ENCODE measurements around the gene CCR5AS.
A peak's percentile ranks its signal among the peaks of the same experiment; 100 is the strongest.
"Not testable (repeated sequence)": the region's sequence is repeated elsewhere in the genome, so short reads cannot be mapped to it uniquely, and the experiment has no call there.

CCR5AS gene

DNA sequence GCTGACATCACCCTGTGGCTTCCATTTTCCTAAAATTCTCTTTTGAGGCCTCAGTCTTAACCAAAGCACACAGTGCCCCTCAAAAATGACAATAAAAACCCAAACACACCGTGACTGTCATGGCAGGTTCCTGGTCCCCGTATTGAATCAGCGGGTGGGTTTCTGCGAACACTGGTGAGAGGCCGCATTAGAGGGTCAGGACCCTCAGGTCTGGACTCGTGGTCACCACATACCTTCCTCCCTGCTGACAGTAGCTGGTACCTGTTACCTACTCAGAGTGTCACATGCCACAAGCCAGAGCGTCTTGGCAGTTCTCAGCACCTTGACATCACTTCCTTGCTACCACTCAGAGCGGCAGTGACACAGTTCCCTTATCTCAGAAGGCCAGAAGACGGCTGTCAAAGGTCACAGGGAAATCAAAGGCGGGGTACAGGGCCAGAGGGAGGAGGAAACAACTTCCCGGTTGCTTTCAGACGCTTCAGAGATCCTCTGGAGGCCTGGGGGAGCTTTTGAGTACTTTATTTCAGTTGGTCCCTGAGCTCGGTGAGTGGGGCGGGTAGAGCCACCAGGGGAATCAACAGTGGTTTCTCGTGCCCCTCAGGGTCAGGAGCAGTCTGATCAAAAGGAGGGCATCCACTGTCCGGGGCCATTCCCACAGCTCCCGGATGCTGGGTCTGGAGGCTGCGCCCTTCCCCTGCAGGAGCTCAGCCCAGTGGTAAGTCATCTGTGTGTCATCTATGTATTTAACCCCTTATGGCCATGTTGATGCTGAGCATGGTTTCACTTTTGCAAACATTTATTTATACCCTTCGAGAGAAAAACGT, at the start of gene CCR5AS, which contains the start of gene CCRL2:
CCR5AS (minus strand) TSS at position 279 of the 824 bp plus-strand sequence.
CCRL2 (plus strand) TSS at position 472 of the 824 bp plus-strand sequence. CDS start 821 bp downstream, outside the sequence.
- peak; percentile 63 to 81 for DNase-seq

GRCh38 chr3:46456118-46456517, 49.3 kb upstream of the CCR5AS start:
- DNase-seq = no peak

- DNase-seq = no peak
Measured at GRCh38 chr3:46455231-46456115, 48.6 kb upstream of the CCR5AS start.

DNA sequence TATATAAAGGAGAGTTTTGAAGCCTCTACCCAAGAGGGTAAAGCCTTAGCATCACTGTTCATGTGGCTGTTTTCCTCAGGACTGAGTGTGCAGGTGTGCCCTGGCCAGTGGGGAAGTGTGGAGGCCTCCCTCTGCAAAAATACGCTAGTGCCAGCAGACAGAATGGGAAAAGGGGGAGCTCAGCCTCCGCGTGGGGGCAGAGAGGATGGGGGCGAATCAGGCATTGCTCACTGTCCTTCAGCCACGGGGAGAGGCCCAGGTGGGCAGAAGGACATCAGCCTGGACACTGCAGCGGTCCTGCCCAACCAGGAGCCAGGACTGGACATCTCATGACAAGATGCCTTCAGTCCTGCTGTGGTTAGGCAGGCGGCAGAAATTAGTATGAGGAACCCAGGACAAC, 47.7 kb upstream of the CCR5AS start:
- DNase-seq = no peak

DNA sequence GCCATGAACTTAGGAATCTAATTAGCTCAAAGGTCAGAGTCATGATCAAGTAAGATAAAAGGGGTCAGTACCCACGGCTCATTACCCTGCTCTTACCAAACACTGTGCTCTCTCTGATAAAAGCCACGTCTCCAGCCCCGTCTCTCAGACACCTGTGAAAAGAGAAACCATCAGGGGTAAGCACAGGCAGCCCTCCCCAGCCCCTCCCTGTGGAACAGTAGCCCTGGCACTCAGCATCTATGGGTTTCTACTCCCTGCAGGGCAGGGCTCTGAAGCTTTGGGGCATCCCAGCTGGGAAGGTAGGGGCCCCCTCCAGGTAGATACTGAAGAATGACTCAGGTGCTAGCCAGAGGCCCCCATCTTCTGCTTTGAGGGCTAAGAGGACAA, 47.3 kb upstream of the CCR5AS start:
- DNase-seq = no peak

DNA sequence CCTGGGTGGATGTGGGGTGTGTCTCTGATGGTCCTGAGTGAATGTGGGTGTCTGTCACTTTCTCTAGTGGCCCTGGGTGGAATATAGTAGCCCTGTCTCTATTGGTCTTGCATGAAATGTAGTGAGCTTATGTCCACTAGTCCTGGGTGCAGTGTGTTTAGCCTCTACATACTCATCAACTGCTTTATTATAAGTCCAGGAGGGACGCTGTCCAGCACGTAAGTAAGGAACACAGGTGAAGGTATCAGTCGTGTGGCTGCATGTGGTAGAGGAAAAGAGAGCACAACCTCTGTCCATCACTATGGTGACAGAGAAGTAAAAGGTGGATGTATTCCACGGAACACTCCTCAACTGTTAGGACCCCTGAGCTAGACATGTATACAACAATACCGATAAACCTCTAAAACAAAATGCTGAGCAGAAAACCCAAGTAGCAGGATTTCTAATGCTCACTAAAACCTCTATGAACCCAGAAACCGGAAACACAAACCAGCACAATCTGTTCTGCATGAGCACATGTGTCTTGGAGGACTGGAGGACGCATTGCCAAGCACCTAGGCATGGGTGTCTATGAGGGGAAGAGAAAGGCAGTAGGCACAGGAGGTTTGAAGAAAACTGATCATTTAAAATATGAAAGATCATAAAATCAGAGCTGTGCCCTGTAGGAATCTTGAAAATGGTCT, 46.8 kb upstream of the CCR5AS start:
- DNase-seq = no peak

DNA sequence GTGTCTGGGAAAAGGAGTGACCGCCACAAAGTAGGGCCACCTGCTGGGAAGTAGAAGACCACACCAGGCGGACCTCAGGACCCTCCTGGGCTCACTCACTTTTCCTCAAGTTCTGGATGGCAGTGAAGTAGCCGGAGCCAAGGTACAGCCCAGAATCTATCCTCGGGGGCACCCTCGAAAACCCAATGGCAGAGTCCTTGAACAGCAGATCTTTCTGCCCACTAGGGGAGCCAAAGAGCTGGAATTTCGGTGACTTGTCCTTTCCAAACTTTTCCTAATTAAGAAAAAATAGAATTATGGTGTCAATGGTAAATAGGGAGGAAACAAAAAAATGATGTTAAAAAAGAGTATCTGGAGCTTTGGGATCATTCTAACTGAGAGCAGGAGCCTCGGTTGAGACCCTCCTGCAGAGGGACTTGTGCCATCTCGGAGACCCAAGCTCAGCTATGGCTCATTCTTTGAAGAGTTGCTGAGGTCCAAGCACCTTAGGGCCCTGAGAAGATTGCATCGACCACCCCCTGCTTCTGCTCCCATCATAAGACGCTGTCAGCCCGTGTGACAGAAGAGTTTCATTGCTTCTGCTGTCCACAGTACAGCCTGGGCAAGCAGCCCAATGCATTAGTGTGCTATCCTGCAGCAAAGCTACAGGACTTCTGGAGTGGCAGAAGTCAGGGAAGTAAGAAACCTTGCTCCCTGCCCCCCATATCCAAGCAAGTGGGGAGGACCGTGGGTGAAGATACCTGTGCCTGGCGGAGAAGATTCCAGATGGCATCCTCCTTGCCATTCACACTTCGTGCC, 43.1 kb upstream of the CCR5AS start:
- DNase-seq = no peak

DNA sequence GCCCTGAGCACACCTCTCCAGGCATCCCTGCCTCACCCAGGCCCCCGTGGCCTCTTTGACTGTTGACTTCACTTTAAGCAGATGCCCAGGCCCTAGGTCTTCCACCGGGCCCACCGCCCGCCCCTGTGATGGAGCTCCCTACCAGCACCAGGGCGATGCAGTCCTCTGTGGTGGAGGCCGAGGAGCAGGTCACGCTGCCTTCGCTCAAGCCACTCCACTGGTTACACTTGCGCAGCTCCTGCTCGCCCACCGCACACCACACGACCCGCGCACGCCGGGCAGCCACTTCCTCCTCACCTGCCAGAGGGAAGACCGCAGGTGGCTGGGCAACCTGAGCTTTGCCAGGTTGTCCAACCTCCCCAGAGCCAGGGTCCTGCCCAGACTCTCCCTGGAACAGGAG, 41.9 kb upstream of the CCR5AS start:
- no peak for DNase-seq

DNA sequence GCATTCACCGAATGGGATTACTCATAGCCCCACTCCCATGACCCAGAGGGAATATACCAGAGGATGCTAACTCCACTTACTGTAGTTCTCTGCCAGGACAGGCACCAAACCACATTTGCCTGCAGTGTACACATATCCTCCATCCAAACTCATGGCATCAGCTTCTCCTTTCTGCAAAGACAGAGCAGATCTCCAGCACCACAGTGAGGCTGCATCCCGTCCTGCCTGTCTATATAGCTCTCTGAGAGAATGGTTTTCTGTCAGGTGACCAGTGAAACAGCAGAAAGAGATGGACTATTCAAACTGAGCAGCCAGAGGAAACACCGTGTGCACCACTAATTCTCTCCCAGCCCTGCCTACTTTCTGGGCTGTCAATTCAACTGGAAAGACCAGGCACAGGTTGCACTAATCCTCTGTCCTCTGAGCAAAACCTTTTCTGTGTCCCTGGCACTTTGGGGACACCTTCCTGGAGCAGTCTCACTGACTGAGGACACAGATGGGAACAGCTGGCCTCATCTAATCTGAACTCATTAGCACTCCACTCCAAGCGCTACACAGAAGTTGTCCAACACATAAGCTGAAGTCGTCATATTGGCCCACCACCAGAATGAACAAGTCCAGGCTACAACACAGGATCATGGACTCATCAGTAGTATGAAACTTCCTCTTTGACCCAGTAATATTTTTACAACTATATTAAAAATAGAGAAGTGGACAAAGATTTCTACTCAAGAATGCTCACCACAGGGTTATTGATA, 40.5 kb upstream of the CCR5AS start:
- DNase-seq = no peak

DNA sequence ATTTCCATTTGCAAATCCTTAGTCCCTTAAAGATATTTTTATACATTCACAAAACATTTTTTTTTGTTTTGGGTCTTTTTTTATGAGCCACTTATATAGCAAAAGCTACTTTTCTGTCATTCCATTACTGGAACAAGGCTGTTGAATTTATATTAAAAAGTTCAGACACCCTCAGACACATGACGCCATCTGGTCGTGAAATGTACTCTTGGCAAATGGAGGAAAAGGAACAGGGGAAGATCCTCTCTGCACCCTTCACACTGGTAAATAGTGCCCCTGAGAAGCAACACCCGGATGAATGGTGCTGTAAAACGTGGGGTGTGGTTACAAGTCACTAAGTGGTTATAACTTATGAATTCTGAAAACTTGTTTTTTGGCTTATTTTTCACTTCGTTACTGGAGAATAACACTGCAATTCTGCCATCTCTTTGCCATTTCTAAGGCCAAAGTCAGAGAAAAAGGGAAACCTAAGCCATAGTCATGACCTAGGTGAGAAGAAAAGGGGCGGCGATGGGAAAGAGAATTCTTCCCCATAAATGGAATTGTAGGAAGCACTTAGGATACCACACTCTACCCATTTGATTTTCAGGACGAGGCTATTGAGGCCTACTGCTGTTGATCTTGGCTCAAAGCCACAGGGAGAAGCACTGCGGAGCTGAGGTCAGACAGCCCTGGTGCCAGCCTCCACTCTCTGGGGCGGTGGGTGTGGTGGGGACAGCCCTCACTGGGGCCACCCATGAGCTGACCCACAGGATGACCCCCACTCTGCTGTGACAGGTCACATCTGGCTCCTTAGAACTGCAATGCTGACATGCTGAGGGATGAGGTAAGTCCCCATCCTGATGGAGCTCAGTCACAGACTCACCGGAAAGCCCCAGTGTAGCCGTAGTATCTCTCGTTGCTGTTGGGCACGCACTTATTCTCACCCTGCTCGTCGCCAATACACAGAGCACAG, 36.0 kb upstream of the CCR5AS start:
- DNase-seq = peak; percentile 27 to 54

DNA sequence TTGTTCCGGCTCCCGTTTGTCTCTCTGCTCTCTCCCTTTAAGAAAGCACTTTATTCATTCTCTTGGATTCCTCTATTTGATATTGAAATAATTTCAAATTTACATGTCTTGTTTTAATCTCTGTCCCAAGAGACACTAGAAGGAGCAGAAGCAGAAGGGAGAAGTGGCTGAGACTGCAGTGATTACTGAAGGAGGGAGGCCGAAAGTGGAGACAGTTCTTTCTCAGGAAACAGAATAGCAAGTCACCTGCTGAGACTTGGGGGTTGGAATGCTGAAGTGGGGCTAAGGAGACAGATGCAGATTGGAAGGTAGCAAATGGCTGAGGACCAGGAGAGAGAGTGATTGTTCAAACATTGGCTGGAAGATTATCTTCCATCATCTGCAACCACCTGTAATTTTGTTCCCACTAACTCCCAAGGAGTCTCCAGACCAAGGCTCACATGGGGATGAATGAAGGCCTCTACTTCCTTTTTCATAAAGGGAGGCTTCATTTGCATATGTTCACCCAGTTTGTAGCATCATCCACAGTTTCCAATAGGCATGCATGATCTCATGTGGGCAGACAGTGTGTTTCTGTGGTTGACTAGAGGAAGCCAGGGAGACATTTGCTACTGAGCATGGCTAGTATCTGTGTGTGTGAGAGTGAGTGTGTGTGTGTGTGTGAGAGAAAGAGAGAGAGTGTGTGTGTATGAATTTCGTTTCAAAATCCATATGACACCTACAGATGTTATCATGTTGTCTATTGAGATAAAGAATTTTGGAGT, 33.8 kb upstream of the CCR5AS start:
- DNase-seq = peak; percentile 51 to 54

DNA sequence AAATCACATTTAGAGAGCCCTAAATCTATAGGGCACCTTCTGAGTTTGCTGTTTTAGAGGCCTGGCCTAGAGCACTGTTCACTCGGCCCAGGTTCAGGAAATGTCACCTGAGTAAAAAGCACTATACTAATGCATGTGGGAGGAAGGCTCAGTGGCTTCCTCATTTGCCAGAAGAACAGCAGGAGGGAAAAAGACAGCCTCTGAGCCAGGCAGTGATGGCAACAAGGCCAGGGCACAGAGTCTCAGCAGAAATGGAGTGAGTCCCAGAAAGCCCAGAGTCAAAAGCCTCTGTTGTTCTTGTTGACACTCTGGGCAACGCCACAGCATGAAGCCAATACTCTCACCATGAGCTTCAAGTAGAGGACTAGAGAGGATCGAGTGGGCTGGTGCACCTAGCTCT, 32.0 kb upstream of the CCR5AS start:
- no peak for DNase-seq

GRCh38 chr3:46435081-46435726, 28.3 kb upstream of the CCR5AS start:
- DNase-seq = no peak

- DNase-seq = no peak
Measured at GRCh38 chr3:46433841-46434240, 27.0 kb upstream of the CCR5AS start.

- DNase-seq = not testable (repeated sequence)
Measured at GRCh38 chr3:46433118-46433517, 26.3 kb upstream of the CCR5AS start.

DNA sequence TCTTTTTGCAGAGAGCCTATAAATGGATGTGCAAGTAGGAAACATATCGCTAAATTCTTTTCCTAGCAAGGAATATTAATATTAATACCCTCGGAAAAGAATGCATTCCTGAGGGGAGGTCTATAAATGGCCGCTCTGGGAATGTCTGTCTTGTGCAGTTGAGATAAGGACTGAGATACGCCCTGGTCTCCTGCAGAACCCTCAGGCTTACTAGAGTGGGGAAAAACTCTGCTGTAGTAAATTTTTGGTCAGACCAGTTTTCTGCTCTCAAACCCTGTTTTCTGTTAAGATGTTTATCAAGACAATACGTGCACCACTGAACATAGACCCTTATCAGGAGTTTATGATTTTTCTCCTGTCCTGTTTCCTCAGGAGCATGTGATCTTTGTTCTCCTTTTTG, 25.0 kb upstream of the CCR5AS start:
- not testable (repeated sequence) for DNase-seq

GRCh38 chr3:46430879-46431278, 24.0 kb upstream of the CCR5AS start:
- DNase-seq = not testable (repeated sequence)

- DNase-seq = no peak
Measured at GRCh38 chr3:46429671-46430070, 22.8 kb upstream of the CCR5AS start.

DNA sequence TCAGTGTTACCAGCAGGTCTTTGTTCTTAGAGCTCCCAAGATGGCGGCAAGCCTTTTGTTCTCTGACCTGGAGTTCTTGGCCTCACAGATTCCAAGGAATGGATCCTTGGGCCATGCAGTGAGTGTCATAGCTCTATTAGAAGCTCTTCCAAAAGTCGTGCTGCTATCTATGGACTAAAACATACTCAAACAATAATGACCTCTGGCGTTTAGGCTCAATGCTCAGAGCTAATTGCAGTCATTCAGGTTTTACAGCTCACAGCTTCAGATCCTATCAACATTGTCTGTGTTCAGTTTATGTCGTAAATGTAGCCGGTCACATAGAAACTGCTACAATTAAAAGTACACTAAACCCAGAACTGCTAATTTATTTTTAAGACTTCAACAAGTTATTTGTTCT, 22.4 kb upstream of the CCR5AS start:
- DNase-seq = no peak
